AG20443 (cell line): Measurements from ENCODE around the gene FCHSD2.

Source experiments
- DNase-seq: peaks from one replicate; pipeline ENCODE4 v3.0.0; 2012; ENCODE audit warnings: low spot score, mixed read lengths

FCHSD2 gene

DNA sequence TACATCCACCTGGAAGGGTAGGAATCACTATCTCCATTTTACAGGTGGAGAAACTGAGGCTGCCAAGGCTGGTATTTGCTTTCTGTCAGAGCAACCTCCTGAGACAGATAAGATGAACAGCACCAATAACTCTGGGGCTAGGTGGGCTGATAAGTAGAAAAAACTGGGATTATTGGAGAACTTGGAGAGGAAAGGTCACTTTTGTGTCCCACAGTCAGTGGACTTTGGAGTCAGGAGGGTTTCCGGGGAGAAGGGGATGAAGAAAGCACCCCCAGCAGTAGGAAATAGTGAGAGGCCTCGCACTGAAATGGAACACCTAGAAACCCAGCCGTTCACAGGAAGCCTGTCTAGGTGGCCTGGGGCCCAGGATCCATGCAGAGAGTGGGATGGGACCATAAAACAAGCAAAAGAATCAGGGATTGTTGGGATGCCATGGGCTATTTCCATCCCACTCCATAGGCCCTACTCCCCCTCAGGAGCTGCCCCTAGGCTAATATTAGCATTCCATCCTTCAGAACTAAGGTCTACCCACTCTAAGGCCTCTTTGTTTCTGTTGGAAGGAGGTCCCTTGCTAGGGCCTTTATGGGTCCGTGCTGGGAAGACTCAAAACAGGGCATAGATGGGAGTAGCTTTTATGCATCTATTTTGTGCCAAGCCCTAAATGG is 31.0 kb upstream of the FCHSD2 start:
- DNase-seq, result no peak

DNA sequence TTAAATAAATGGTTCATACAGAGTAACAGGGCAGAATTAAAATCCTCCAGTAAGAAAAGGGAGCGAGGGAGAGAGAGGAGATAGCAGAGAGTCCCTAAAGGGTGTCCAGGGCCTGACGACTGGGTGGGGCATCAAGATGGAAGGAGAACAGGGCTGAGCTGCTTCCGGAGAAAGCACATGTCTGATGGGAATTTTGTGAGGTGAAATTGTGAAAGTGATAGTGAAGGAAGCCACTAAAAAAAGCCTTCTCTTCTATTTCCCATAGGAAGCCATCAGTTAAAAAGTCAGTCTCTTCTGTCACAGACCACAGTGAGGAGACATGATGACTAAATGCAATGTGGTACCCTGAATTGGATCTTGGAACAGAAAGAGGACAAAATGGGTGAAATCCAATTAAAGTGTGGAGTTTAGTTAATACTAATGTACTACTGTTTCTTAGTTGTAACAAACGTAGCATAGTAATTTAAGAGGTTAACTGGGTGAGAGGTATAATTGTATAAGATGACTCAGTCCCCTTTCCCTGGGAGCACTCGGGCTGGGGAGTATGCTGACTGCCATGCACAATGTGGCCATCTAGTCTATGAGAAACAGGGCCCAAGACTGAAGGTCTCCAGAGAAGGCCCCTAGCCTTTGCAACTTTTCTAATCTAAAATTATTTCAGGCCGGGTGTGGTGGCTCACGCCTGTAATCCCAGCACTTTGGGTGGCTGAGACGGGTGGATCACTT is 29.5 kb upstream of the FCHSD2 start:
- no peak for DNase-seq

DNA sequence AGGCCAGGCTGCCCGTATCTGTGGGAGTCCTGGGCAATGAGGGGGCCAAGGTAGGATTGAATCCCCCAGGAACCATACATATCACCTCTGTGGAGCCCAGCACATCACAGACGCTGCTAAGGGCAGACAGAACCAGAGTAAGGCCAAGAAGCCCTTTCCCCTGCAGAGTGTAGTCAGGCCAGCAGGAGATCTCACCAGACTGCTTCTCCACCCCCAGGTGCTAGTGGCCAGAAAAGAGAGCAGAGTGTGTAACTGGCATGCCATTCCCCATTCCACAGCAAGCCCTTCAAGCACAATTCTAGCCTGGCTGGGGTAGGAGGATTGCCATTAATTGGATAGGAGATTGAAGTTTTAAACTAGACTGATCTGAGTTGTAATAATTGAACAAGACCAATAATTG is 28.0 kb upstream of the FCHSD2 start:
- DNase-seq, result no peak

DNA sequence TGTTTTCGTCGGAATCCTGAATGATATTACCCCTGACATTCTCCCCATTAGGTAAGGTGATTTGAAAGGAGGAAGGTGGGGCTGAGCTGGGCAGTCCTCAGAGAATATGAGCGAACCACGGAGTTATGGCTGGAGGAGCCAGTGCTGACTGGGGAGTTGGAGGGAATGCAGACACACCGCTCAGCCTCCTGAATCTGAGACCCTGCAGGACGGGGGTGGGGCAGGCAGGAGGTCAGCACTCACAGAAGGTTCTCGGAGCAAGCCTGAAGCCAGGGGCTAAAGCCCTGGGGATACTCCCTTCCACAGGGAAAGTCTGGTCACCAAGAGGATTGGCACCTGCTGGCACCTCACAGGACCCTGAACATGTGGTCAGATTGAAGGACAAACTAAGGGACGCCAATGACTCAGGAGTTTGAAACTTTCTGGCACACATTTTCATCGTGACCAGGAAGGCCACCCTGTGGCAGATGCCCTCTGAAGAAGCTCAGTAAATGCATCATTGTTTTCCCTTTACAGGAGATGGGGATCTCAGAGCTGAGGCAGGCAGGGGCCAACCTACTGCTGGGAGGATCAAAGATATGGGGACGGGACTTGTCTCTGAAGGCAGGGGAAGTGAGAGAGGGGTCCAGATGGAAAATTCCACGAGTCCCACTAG is 26.9 kb upstream of the FCHSD2 start:
- no peak for DNase-seq

DNA sequence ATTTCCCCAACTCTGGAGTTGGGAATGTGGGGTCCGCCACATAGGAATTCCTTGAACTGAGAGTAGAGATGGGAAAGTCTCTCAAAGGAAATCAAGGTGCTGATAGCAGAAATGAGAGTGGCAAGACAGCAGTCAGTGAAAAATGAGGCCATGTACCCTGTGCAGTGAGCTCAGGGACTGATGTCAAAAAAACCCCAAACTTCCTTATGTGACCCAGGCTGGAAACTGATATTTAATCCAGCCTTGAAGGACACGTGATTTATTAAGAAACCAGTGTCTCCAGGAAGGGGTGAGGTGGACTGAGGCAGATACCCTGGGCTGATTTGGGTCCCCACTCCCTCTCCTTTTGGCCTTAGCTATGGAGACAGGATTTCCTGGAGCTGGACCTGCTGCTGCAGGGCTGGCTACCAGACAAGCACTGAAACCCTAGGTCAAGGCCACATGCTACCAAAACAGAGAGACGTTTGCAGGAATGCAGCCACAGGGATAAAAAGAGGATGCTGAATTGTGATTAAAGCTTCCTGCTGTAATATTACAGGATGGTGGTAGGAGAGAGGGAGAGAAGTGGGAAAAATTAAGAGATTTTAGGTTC is 25.3 kb upstream of the FCHSD2 start:
- DNase-seq, result no peak

DNA sequence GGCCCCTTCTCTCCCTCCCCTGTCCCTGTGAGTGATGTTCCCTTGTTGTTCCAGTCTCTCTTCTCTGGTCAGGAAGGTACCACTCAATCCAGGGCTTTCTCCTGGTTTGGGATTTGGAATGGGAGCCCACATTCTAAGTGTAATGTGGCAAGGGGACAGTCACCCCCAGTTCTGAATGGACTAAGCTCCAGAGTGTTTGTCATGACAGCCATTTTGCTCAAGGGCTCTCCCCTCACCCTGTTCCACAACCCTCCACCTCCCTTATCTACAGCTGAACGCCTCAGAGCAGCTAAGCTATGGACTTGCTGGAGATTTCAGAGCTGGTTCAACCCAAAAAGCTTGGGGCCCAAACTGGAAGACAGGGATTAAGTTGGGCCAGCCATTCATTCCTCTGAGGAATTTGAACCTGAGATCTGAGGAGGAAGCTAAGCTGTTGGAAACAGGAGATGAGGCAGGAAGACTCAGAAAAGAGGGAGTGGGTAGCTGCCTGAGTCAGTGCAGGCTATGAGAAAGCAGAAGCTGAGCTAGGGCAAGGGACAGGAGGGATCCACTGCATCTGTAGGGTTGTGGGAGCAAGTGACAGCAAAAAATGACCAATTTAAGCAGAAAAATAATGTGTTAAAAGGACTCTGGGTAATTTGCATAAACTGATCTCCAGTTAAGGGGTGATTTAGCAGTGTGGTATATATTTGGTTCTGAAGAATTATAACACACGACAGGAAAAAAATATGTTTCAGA is 22.9 kb upstream of the FCHSD2 start:
- DNase-seq, result no peak

DNA sequence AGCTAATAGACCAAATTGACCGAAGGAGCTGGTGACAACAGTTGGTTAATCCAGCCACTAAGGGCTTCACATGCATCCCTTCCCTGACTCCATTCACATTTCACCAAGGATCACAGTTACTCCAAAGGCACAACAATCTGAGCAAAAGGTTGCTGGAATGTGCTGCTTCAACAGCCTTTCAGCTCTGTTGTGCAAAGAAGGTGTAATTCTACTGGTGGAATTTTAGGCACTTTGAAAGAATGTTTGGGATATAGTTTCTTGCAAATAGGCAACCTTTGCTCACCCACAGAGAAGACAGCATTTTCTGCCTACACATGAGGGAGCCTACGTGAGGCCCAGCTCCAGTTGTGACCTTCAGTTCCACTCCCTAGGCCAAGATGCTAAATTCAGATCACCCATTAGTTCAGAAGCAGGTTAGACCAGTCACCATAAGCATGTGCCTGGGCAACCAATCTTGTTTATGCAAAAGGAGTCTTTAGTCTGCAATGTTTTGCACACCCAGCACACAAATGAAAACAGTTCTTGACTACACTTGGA is 21.6 kb upstream of the FCHSD2 start:
- DNase-seq, result no peak

DNA sequence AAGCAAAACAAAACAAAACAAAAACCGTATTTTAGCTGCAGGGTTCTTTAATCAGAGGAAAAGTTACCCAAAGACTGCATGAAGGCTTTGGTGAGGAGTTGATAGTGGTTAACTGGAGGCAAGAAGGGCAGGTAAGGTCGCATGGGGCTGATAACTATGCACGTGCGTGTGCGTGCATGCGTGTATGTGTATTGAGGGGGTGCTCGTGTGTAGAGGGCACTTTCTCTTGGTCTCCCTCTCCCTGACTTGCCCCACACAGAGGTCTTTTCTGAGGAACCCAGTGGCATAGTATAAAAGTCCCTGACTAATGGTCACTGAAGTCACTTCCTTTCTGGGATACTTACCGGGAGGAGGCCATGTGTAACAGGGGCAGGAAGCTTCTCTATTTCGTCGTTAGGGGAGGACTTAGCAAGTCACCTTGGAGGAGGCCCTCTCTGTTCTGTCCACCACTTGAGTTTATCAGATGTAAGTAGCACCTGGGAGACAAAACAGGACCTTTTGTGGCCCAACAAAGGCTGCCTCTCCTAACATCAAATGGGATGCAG is 20.1 kb upstream of the FCHSD2 start:
- no peak for DNase-seq

DNA sequence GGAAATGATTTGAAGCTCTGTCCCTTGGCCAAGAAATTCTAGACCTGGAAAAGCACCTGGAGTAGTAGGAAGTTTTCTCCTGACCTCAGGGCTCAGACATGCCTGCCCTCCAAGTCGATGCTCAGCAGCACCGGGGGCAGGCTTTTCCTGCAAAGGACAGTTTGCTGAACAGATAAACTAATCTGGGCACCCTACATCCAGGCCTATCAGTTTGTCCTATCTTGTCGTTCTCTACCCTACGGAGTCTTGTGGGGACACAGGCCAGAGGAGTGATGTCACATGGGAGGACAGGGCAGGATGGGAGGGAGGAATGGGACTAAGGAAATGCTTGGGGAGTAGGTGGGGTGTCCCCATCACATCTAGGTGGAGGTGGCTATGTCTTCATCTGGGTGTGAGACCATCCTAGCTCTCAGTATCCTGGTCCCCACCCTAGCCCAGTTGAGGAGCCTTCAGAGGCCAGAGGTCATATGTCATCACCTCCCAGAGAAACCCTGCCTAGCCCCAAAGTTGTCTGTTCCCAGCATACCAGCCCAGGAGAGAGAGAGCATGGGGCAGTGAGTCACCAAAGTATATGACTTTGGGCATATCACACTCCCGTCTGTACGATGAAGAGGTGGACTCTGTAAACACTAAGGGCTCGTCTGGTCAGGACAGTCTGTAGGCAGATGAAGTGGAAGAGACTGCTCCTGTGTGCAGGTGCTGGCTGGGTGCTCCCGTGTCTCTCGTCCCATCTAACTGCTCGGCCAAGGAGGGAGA is 18.1 kb upstream of the FCHSD2 start:
- DNase-seq, result no peak

DNA sequence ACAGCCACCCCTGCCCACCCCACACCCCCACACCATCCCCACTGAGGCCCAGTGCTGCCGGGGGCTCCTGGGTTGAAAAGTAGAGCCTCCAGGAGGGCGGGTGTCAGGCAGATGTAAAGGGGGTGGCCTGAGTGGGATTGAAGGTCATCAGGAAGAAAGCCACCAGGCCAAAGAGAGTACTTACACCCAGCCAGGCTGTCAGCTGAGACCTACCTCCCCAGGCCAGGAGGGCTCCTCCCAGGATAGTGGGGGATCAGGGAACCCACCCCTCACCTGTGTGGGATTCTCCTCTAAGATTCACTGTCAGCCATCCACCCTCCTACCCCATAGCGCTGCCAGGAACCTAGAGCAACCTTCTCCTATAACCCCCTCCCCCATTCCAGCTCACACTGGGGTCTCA is 17.2 kb upstream of the FCHSD2 start:
- DNase-seq, result no peak

DNA sequence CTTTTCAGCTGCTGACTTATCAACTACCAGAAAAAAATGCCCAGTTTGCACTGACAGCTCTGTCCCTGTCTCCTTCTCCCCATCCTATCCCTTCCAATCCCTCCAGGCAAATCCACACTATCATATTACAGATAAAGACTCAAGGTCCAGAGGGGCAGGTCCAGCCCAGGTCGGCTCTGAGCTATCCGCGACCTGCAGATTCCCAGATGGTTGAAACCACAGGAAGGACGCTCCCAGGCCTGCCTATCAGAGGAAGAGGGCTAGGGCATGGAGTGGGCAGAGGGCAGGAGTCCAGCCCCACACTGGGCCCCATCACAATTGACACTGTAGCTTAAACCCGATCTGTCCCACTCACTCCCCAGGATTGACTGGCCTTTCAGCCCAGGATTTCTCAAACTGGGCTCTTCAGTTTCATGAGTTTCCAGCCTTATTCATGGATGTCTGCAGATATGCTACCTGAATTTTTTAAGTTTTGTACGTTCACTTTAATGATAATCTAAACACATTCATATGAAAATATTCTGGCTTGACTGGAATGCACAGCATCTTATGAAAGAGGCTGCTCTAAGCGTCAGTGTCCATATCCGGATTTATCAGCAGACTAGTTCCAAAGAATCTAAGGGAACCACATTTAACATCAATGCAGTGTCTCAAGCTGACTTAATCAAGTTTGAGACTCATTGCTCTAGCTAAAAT is 16.4 kb upstream of the FCHSD2 start:
- peak; percentile 38 for DNase-seq

DNA sequence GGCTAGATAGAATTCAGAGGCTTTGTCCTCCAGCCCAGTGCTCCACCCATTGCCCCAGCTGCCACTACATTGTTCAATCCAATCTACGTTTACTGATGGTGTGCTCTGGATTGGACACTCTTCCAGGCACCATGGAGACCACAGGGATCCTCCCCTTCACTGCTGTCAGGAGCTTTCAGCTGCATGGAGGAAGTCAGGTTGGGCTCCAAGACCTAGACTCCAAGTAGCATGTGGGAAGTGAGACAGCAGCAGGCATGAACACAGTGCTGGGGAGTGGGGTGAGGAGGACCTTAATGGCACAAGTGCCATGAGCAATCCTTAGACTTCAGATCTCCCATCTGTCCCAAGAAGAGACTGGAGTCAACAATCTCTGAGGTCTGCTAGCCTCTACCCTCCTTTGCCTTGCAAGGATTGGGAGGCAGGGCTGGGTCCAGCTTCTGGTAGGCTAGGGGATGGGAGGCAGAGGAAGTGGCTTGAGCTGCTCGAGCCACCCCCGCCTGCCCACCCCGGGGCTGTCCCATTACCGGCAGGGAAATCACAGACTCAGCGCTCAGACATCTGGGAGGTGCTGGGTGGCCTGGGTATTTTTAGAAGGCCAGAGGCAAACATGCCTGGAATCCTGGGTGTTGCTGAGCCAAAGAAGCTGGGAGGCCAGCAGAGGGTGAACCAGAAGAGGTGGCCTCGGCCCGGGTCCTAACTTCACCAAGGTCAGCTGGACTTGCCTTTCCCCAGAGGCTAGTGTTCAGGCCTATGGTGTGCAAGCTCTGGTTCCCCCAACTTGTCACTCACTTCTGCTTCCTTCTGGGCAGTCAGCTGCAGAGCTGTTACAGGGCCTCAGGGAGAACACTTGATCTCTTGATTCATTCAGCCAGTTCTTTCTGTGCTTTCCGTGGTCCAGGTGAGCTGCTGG is 15.2 kb upstream of the FCHSD2 start:
- DNase-seq, result peak; percentile 74

DNA sequence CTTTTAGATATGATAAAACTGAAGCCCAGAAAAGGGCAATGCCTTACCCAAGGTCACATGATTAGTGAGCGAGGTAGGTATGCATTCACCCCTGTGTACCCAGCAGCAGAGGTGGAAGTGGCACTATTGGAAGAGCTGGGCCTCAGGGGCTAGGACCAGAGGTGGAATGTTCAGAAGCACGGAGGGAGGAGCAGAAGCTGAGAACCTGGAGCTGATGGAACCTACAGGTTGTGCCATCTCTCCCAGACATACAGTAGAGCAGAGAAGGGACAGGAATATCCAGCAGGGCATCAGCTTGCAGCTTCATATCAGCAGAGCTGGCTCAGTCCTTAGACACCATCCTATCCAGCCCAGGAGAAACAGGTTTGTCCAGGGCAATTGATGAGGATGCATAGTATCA is 14.6 kb upstream of the FCHSD2 start:
- DNase-seq, result no peak

DNA sequence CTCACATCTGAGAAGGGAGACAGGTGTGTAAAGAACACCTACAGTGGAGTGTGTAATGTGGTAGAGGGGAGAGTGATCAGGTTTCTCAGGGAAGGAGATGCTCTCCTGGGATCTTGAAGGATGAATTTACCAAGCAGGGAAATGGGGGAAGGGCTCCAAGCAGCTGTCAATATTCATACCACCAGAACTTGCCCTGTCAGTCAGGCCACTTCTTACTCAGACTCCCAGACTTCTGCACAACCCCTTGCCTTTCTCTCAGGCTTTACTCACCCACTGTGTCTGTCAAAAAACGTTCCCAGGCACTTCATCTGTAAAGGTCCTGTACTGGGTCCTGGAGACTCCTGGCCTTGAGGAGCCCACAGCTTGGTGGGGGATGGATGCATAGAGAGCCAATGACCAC is 14.0 kb upstream of the FCHSD2 start:
- DNase-seq, result no peak

DNA sequence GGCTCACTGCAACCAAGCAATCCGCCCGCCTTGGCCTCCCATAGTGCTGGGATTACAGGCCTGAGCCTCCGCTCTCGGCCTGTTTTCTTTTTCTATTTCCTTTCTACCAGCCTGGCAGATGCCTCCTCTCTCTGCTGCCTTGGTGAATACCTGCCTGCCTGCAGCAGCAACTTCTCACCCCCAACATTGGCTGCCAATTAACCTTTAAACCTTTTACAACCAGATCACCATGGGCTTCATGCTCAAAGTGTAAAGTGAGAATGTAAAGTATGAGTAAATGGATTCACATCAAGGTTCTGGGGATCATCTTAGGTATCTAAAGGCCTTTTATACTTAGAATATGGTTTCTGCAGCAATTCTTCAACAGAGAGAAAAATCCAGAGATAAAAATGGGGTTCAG is 13.0 kb upstream of the FCHSD2 start:
- DNase-seq, result no peak

DNA sequence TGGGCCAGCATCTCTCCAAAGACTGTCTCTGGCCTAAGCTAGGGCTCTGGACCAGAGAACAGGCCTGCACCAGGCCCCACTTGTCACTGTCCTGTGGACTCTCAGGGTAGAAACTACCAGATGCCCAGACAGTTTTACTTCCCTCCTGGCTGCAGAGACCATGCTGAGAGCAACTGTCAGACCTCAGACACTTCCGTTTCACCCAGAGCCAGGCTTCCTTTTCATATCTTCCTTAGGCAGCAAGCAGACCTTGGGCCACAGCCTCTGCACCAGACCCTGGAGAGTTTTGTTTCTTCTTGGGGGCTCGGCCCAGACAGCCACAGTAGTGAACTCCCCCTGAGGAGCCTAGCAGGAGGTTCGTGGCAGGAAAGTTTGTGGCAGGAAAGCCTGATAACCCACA is 12.1 kb upstream of the FCHSD2 start:
- no peak for DNase-seq

DNA sequence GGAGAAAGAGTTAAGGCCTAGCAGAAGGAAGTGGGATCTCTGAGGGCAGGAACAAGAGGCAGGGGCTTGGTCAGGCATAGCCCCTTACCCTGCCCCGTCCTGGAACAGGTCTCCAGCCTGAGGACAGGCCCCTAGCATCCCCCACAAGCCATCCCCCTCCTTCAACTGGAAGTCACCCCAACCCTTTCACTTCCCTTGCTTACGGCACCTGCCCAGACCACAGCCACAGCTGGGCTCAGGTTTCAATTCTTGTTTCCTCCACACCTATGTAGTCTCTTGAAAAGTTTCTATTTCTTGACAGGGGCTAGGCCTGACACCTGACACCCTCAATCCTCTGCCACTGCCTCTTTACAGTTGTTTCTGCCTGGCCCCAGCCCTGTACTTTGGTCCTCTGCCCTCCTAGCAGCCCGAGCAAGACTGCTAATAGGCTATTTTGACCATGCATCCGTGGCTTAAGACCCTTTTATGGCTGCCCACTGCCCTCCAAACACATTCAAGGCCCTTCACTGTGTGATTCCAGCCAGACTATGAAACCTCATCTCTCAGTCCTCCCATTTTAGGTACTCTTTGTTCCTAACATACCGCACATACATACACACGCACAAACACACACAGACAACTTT is 10.9 kb upstream of the FCHSD2 start:
- DNase-seq, result no peak

DNA sequence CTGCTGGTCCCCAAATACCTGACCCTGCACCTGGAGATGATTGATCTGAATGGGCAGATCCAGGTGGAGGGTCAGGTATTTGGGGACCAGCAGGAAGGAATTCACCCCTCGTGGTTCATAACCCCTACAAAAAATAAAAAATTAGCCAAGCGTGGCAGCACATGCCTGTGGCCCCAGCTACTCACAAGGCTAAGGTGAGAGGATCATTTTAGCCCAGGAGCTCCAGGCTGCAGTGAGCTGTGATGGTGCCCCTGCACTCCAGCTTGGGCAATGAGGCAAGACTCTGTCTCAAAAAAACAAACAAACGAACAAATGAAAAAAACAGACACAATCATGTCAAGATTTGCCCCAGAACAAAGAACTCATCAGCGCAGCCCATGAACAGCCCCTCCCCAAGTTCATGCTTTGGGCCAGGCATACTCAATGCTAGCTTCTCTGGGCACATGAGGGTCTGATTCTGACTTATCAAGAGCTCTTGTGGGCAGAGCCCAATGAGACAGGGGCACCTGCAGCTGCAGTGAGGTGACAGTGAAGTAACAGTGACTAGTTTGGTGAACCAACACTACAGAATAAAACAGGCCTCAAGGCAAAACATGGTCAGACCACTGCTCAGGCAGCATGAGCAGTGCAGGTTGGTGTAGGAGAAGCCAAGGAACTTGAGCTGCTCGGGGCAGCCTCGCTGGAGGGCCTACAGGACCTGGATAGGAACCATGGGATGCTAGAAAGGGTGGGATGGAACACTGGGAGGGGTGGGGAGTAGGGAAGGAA is 10.2 kb upstream of the FCHSD2 start:
- DNase-seq, result no peak
